ENCODE results near the gene MACROD2.

Gene MACROD2

DNA sequence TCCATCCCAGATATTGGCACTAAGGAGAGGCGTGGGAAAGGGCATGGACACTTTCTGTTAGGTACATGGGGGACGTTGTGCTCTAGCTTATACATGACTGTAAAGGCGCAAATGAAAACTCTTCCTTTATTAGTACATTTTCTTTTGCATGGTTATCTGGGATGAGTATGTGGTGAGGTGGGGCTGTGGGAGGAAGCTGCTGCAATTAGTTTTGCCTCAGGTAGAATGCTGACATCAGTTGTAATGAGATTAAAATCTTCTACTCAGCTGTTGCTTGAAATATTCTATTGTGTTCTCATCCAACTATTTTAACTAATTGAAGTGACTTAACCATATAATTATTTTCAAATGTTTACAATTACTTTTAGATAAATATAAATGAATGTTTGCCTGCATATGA lies 560.4 kb downstream of the MACROD2 start:
- Histone ChIP-seq H3K4me1 (ENCODE audit: control insufficient read depth, insufficient read depth, low read length) (no peaks in the 10 kb centered on the region), H3K27me3 (ENCODE audit: control insufficient read depth, insufficient read depth, low read length) (no peaks in the 10 kb centered on the region), H3K9me3 (ENCODE audit: control insufficient read depth, insufficient read depth, low read length) (no peaks in the 10 kb centered on the region), H3K4me3 (ENCODE audit: low read depth, low read length) (no peak overlapping the region), H3K36me3 (ENCODE audit: control insufficient read depth, insufficient read depth, low read length) (no peaks in the 10 kb centered on the region), H3K9ac (ENCODE audit: low read depth, low read length) (no peak overlapping the region)

DNA sequence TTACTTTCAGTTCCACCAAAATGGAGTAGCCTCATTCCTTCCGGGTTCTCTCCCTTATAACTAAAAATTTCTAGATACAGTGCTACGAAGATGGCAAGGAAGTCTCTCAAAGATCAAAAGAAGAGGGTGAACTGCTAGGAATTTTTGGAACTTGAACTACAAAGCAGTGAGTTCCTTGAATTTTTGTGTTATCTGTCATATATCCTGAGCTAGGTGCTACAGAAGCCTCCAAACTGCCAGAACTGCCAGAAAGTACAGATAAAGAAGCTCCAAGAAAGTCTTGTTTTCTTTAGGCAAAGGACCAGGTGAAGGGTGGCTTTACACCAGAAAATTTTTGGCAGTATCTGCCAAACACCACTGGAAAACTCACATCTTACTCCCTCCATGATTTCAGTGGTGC lies 560.9 kb downstream of the MACROD2 start:
- no peak overlapping the region for H3K4me3 ChIP-seq (ENCODE audit: low read depth, low read length)

DNA sequence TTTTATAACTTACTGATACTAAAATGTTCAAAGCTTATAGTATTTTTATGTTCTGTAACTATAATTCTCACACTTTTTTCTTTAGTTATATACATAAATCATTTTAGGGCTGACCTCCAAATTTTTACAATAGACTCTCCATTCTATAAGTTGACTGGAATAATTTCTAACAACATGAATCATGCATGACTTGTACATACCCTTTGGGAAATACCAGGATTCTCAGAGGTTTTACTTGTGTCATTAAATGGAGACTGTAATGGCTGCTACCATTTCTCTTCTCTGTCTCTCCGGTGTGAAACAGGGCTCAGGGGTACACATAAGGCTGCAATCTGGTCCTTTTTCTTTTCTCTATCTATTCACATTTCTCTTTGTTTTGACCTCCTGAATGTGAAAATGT lies 564.3 kb downstream of the MACROD2 start:
- H3K9ac ChIP-seq (ENCODE audit: low read depth, low read length) = no peak overlapping the region
- no peak overlapping the region for H3K4me3 ChIP-seq (ENCODE audit: low read depth, low read length)
- peaks cover 5% of the 10 kb centered on the region for H3K4me1 ChIP-seq (ENCODE audit: control insufficient read depth, insufficient read depth, low read length)
- H3K27me3 ChIP-seq (ENCODE audit: control insufficient read depth, insufficient read depth, low read length) = no peaks in the 10 kb centered on the region
- no peaks in the 10 kb centered on the region for H3K36me3 ChIP-seq (ENCODE audit: control insufficient read depth, insufficient read depth, low read length)
- H3K9me3 ChIP-seq (ENCODE audit: control insufficient read depth, insufficient read depth, low read length) = no peaks in the 10 kb centered on the region

More for the DNA sequence above, 560.9 kb downstream of the MACROD2 start:
- Histone ChIP-seq H3K27me3 (ENCODE audit: control insufficient read depth, insufficient read depth, low read length) (no peaks in the 10 kb centered on the region), H3K4me1 (ENCODE audit: control insufficient read depth, insufficient read depth, low read length) (no peaks in the 10 kb centered on the region), H3K9me3 (ENCODE audit: control insufficient read depth, insufficient read depth, low read length) (no peaks in the 10 kb centered on the region), H3K36me3 (ENCODE audit: control insufficient read depth, insufficient read depth, low read length) (no peaks in the 10 kb centered on the region), H3K9ac (ENCODE audit: low read depth, low read length) (no peak overlapping the region)

- no peaks in the 10 kb centered on the region for H3K36me3 ChIP-seq (ENCODE audit: control insufficient read depth, insufficient read depth, low read length)
- no peaks in the 10 kb centered on the region for H3K27me3 ChIP-seq (ENCODE audit: control insufficient read depth, insufficient read depth, low read length)
- no peak overlapping the region for H3K9ac ChIP-seq (ENCODE audit: low read depth, low read length)
Measured at GRCh38 chr20:14561741-14562221, 566.5 kb downstream of the MACROD2 start.

DNA sequence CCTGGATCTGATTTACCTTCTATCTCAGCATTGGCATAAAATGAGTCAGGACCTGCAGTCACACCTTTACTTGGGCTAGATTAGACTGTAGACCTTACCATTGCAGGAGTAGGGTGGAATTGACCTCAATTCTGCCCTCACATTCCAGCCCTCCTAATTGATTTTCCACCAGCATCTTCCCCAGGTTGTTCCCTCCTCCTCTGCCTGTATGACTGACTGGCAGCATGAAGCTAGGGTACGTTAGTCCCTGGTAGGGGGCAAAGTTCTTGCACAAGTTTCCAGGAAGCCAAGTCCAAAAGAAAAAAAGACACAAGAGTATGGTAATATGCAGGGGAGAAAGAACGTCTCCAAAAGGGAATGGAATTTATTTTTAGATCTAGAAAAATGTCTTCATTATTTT lies 567.7 kb downstream of the MACROD2 start:
- H3K27me3 ChIP-seq (ENCODE audit: control insufficient read depth, insufficient read depth, low read length) = no peaks in the 10 kb centered on the region
- peaks cover 5% of the 10 kb centered on the region for H3K4me1 ChIP-seq (ENCODE audit: control insufficient read depth, insufficient read depth, low read length)
- no peak overlapping the region for H3K9ac ChIP-seq (ENCODE audit: low read depth, low read length)
- H3K36me3 ChIP-seq (ENCODE audit: control insufficient read depth, insufficient read depth, low read length) = no peaks in the 10 kb centered on the region
- no peaks in the 10 kb centered on the region for H3K9me3 ChIP-seq (ENCODE audit: control insufficient read depth, insufficient read depth, low read length)
- H3K4me3 ChIP-seq (ENCODE audit: low read depth, low read length) = no peak overlapping the region

More at GRCh38 chr20:14561741-14562221, 566.5 kb downstream of the MACROD2 start:
- Histone ChIP-seq H3K4me3 (ENCODE audit: low read depth, low read length) (no peak overlapping the region), H3K4me1 (ENCODE audit: control insufficient read depth, insufficient read depth, low read length) (peaks cover 5% of the 10 kb centered on the region), H3K9me3 (ENCODE audit: control insufficient read depth, insufficient read depth, low read length) (no peaks in the 10 kb centered on the region)

- no peaks in the 10 kb centered on the region for H3K36me3 ChIP-seq (ENCODE audit: control insufficient read depth, insufficient read depth, low read length)
- H3K9me3 ChIP-seq (ENCODE audit: control insufficient read depth, insufficient read depth, low read length) = no peaks in the 10 kb centered on the region
- no peaks in the 10 kb centered on the region for H3K27me3 ChIP-seq (ENCODE audit: control insufficient read depth, insufficient read depth, low read length)
- no peak overlapping the region for H3K9ac ChIP-seq (ENCODE audit: low read depth, low read length)
- peaks cover 9% of the 10 kb centered on the region for H3K4me1 ChIP-seq (ENCODE audit: control insufficient read depth, insufficient read depth, low read length)
- no peak overlapping the region for H3K4me3 ChIP-seq (ENCODE audit: low read depth, low read length)
Measured at GRCh38 chr20:14566505-14566904, 571.2 kb downstream of the MACROD2 start.

- Histone ChIP-seq H3K36me3 (ENCODE audit: control insufficient read depth, insufficient read depth, low read length) (no peaks in the 10 kb centered on the region), H3K27me3 (ENCODE audit: control insufficient read depth, insufficient read depth, low read length) (no peaks in the 10 kb centered on the region), H3K9me3 (ENCODE audit: control insufficient read depth, insufficient read depth, low read length) (no peaks in the 10 kb centered on the region), H3K4me3 (ENCODE audit: low read depth, low read length) (no peak overlapping the region), H3K9ac (ENCODE audit: low read depth, low read length) (no peak overlapping the region), H3K4me1 (ENCODE audit: control insufficient read depth, insufficient read depth, low read length) (peaks cover 4% of the 10 kb centered on the region)
Measured at GRCh38 chr20:14568225-14568624, 572.9 kb downstream of the MACROD2 start.

GRCh38 chr20:14568701-14569100 lies 573.4 kb downstream of the MACROD2 start:
- Histone ChIP-seq H3K9ac (ENCODE audit: low read depth, low read length) (no peak overlapping the region), H3K27me3 (ENCODE audit: control insufficient read depth, insufficient read depth, low read length) (no peaks in the 10 kb centered on the region), H3K4me1 (ENCODE audit: control insufficient read depth, insufficient read depth, low read length) (peaks cover 4% of the 10 kb centered on the region), H3K9me3 (ENCODE audit: control insufficient read depth, insufficient read depth, low read length) (no peaks in the 10 kb centered on the region), H3K36me3 (ENCODE audit: control insufficient read depth, insufficient read depth, low read length) (no peaks in the 10 kb centered on the region), H3K4me3 (ENCODE audit: low read depth, low read length) (no peak overlapping the region)

DNA sequence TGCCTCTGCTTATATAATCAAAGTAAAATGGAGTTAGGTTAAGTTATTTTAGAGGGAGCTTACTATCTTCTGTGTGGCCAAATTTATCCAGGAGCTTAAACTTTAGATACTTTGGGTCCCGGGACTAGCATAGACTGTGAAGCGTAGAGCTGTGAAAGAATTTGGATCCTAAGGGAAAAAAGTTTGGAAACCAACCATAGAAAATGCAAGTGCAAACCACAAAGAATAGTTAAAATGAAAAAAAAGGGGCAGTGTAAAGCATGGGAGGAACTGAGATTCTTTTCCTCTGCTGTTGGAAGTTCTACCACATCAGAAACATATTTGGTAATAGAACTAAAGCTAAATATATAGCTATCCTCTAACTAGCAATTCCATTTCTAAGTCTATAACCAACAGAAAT lies 574.3 kb downstream of the MACROD2 start:
- Histone ChIP-seq H3K36me3 (ENCODE audit: control insufficient read depth, insufficient read depth, low read length) (no peaks in the 10 kb centered on the region), H3K9ac (ENCODE audit: low read depth, low read length) (no peak overlapping the region), H3K27me3 (ENCODE audit: control insufficient read depth, insufficient read depth, low read length) (no peaks in the 10 kb centered on the region), H3K9me3 (ENCODE audit: control insufficient read depth, insufficient read depth, low read length) (no peaks in the 10 kb centered on the region), H3K4me3 (ENCODE audit: low read depth, low read length) (no peak overlapping the region), H3K4me1 (ENCODE audit: control insufficient read depth, insufficient read depth, low read length) (peaks cover 4% of the 10 kb centered on the region)

DNA sequence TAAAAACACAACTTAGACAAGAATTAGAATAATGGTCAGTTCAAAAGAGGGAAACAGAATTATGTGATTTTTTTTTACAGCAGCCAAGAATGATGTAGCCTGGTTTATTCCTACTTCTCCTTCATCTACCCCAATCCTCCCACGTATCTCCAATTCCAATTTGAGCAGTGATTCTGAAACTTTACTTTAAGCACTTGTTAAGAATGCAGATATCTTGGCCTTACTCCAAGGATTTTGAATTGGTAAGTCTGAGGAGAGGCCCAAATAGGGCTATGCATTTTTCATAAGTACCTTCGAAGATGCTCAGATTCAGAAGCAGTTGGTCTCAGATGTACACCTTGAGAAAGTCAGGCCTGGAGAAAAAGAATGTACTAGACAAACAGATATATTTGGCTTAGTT lies 575.5 kb downstream of the MACROD2 start:
- no peaks in the 10 kb centered on the region for H3K9me3 ChIP-seq (ENCODE audit: control insufficient read depth, insufficient read depth, low read length)
- no peaks in the 10 kb centered on the region for H3K36me3 ChIP-seq (ENCODE audit: control insufficient read depth, insufficient read depth, low read length)
- no peak overlapping the region for H3K4me3 ChIP-seq (ENCODE audit: low read depth, low read length)
- H3K27me3 ChIP-seq (ENCODE audit: control insufficient read depth, insufficient read depth, low read length) = no peaks in the 10 kb centered on the region
- peaks cover 4% of the 10 kb centered on the region for H3K4me1 ChIP-seq (ENCODE audit: control insufficient read depth, insufficient read depth, low read length)
- H3K9ac ChIP-seq (ENCODE audit: low read depth, low read length) = no peak overlapping the region

- no peaks in the 10 kb centered on the region for H3K9me3 ChIP-seq (ENCODE audit: control insufficient read depth, insufficient read depth, low read length)
- H3K9ac ChIP-seq (ENCODE audit: low read depth, low read length) = no peak overlapping the region
- peaks cover 2% of the 10 kb centered on the region for H3K4me1 ChIP-seq (ENCODE audit: control insufficient read depth, insufficient read depth, low read length)
- no peaks in the 10 kb centered on the region for H3K36me3 ChIP-seq (ENCODE audit: control insufficient read depth, insufficient read depth, low read length)
- H3K27me3 ChIP-seq (ENCODE audit: control insufficient read depth, insufficient read depth, low read length) = no peaks in the 10 kb centered on the region
- H3K4me3 ChIP-seq (ENCODE audit: low read depth, low read length) = no peak overlapping the region
Measured at GRCh38 chr20:14573676-14574075, 578.4 kb downstream of the MACROD2 start.

- H3K27me3 ChIP-seq (ENCODE audit: control insufficient read depth, insufficient read depth, low read length) = no peaks in the 10 kb centered on the region
- H3K4me1 ChIP-seq (ENCODE audit: control insufficient read depth, insufficient read depth, low read length) = no peaks in the 10 kb centered on the region
- no peaks in the 10 kb centered on the region for H3K36me3 ChIP-seq (ENCODE audit: control insufficient read depth, insufficient read depth, low read length)
- no peaks in the 10 kb centered on the region for H3K9me3 ChIP-seq (ENCODE audit: control insufficient read depth, insufficient read depth, low read length)
- H3K9ac ChIP-seq (ENCODE audit: low read depth, low read length) = no peak overlapping the region
- no peak overlapping the region for H3K4me3 ChIP-seq (ENCODE audit: low read depth, low read length)
Measured at GRCh38 chr20:14576196-14576877, 581.0 kb downstream of the MACROD2 start.

Data from iPS-15b (cell line).